HG03045 (cell line): Measurements from ENCODE around the gene CAPZA2.
"Not testable (repeated sequence)": the region's sequence is repeated elsewhere in the genome, so short reads cannot be mapped to it uniquely, and the experiment has no call there.

Experiments
- ATAC-seq: cut with Tn5 transposase; IDR thresholded peaks from one replicate; pipeline ENCODE4 v1.9.1; 2021; ENCODE audit warnings: mild to moderate bottlenecking, moderate library complexity; ENCODE audit not compliant: unreplicated experiment

CAPZA2 gene

DNA sequence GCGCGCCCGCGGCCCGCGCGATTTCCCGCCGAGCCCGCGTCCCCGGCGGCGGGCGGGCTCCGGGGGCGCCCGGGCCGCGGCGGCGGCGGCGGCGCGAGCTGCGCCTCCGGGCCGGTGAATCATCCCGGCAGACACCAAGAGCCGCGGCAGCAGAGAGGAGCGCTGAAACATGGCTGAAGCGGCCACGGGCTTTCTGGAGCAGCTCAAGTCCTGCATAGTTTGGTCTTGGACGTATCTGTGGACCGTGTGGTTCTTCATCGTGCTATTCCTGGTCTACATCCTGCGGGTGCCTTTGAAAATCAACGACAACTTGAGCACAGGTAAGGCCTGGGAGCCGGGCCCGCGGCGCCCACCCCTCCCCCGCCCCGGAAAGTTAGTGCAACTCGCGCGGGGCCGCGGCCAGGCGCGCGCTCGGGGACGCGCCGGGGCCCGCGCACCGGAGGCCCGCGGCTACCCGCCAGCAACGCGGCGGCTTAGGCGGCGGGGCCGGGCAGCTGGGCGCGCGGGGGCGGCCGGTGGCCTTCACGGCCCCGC lies 91.1 kb downstream of the CAPZA2 start, which contains the start of gene ST7:
Gene ST7, plus strand, starts transcription at position 130 of the 534 bp plus-strand sequence. Its CDS starts 40 bp downstream, at position 170.
- peak; percentile 48 for ATAC-seq

DNA sequence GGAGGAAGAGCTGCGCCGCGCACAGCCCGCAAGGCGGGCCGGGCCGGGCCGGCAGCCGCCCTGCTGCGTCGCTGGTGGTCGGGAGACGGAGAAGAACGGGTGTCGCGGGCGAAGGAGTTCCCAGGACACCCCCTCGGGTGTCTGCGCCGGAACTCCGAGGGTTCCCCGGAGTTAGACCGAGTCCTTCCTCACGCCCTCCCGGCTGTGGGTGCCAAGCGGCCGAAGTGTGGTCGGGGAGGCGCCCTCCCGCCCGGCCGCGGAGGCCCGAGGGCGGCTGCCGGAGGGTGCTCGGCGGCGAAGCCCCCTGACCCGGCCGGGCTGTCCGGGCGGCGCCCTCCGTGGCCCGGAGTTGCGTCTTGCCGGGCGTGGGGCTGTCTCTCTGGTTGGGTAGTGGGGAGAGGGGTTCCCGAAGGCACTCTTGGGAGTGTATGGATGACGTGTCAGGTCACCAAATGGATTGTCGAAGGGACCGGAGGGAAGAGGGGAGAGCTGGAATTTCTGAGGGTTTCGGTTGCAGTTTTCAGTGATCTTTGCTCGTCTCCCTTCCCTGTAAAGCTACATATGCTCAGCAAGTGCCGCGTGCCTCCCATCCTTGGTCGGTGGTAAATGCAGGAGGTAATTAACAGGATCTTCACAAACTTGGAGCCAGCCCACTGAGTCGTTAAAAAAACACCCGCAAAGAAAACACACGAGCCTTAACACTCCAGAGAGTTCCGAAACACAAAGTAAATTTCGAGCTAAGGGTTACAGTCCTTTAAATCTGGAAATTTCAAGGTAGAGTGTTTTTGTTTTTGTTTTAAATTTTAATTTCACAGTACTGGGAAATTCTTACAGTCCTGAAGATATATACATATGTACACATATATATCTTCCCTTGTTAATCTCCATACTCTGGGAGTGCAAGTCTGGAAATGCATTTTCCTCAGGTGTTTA lies 91.8 kb downstream of the CAPZA2 start:
- ATAC-seq: peak; percentile 35

DNA sequence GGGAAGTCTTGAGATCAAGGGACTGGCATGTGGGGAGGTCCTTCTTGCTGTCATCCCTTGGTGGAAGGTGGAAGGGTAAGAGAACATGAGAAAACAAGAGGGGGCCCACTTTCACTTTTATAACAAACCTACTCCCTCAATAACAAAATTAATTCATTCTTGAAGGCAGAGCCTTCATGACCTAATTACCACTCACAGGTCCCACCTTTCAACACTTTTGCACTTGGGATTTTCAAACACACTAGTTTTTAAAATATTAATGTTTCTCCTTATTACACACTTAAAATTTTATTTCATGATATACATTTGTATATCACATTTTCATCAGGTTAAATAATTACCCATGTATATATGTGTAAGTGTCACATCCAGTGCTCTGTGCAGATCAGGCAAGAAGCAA lies 93.0 kb downstream of the CAPZA2 start:
- no peak for ATAC-seq

DNA sequence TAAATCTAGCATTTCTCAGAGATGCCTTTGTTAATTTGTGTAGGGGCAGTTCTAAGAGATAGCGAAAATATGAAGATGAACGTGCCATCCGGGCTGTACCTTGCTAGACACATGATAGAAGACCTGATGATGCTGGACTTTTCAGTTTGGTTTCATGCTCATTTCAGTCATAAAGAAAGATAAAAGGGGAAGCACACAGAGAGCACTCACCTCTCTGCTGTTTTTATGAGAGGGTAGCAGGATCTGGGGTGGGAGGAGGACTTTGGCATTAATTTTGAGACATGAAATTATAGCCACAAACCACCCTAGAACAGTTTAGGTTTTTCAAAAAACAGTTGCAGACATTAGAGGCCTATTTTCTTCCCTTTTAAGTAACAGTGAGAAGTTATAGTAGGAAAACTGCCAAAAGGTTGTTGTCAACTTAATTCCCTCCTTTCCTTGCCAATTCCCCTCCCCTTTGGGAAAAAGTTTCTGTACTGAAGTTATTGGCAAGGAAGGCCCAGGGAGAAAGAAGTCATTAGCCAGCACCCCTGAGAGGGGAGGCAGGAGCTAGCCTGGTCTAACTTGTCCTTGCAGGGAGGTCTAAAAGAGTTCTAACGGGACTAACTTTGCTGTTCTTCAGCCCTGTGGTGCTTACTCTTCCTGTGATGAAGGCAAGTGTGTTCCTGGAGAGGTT lies 93.6 kb downstream of the CAPZA2 start:
- peak; percentile 66 for ATAC-seq

DNA sequence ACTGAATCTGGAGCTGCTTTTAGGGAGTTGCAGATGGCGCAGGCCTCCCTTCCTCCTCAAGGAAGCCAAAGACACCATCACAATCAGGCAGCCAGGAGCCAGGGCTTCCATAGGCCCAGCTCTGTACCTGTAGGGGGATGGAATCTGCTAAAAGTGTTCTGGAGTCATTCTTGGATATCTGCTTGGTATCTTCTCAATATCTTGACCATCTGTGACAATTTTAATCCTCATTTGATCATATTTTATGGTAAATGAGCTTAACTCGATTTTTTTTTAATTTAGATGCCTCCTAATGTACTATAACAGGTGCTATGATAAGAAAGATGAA lies 94.1 kb downstream of the CAPZA2 start:
- no peak for ATAC-seq

DNA sequence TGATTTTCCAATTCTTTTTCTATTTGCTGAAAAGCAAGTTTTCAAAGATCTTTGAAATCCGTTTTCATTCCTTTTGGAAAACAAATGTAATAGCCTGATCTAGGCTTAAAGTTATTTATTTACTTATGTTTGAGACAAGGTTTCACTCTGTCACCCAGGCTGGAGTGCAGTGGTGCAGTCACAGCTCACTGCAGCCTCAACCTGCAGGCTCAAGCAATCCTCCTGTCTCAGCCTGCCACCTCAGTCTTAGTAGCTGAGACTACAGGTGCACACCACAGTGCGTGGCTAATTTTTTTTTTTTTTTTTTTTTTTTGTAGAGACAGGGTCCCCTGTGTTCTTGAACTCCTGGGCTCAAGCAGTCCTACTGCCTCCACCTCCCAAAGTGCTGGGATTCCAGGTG lies 95.5 kb downstream of the CAPZA2 start:
- ATAC-seq: no peak

DNA sequence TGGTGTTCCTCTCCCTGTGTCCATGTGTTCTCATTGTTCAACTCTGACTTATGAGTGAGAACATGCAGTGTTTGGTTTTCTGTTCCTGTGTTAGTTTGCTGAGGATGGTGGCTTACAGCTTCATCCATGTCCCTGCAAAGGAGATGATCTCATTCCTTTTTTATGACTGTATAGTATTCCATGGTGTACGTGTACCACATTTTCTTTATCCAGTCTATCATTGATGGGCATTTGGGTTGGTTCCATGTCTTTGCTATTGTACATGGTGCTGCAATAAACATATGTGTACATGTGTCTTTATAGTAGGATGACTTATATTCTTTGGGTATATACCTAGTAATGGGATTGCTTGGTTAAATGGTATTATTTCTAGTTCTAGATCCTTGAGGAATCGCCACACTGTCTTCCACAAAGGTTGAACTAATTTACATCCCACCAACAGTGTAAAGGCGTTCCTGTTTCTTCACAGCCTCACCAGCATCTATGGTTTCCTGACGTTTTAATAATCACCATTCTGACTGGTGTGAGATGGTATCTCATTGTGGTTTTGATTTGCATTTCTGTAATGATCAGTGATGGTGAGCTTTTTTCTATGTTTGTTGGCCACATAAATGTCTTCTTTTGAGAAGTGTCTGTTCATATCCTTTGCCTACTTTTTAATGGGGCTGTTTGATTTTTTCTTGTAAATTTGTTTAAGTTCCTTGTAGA lies 99.7 kb downstream of the CAPZA2 start:
- not testable (repeated sequence) for ATAC-seq

DNA sequence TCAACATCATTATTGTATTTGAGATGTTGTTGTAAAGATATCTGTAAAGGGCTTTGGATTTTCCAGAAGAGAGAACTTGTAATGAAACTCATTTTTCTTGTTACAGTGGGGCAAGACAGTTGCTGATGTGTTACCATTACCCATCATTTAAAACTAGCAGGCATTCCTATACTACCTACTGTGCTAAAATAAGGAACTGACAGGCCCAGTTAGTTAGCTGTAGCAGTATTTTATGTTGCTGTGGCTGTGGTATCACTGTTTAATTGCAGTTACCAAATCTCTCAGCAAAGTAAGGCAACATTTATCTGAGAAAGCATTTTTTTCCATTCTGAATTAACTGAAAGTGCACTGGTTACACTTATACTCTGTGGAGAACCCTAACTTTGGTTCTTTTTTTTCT lies 100.8 kb downstream of the CAPZA2 start:
- ATAC-seq: no peak

DNA sequence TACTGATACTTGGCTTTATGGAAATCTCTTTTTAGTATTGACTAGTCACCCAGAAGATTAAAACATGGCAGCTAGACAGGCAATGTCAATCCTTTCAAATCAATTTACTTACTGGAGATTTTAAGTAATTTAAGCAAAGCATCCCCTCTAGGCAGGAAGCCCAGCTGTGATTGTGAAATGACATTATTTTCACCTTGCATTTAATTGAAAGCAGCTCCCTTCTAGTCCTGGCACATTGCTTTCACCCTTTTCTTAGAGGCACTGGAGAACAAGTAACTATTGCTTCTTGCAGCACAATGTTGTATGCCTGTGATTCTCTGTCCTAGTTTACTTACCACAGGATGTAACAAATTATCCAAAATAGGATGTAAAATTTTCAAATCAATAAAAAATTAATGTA lies 104.2 kb downstream of the CAPZA2 start:
- ATAC-seq: no peak

DNA sequence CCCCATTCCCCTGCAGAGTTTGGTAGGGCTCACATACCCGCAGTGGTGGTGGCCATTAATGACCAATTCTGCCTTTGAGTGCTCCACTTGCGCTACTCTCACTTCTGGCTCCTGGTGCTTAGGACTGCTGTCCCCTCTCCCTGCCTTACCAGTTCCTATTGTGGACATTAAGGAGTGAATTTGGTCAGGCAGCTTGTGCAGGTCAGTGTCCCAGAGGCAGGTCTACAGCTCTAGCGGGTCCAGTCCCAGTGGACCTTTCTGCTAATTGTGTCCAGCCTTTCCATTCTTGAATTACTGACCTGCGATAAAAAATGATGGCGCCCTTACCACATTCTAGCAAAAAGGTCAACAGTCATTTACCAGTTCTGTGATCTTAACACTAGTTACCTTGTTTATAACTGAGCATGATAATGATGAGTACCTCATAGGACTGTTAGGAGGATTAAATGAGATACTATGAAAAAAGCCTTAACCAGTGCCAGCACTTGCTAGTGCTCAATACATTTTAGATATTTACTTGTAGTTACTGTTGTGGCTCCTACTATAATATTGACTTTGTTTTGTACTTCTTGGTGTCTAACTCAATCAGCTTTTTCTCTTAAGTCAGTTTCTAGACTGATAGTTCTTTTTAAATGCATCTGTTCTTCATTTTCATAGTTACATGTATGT lies 105.0 kb downstream of the CAPZA2 start:
- no peak for ATAC-seq

DNA sequence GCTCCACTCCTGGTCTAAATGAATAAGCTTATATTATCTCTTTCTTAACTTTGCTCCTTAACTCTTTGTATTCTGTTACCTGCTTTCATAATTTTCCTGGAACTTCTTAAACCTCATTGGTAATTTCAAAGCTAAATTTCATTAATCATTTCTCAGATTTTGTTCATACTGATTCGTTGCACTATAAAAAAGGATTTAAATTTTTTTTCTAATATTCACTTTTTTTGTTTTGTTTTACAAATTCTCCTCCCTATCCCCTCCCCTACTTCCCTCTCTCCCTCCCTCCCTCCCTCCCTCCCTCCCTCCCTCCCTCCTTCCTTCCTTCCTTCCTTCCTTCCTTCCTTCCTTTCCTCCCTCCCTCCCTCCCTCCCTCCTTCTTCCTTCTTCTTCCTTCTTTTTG lies 105.6 kb downstream of the CAPZA2 start:
- ATAC-seq: no peak

DNA sequence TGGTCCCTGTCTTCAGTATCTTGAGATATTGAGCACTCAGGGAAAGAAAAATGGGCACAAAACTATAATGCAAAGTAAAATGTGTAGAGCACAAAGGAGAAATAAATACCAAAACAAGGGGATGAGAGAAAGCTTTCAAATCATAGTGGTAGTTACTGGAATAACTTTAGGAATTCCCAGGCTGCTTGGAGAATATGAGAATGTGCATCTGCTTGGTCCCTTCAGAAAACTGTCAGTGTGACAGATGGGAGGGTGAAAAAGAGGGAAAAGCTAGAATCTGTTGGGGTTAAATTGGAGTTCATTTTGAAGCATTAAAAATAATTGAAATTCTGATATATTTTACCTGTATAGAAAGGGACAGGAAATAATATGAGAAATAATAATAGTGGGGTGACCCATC lies 106.2 kb downstream of the CAPZA2 start:
- no peak for ATAC-seq

DNA sequence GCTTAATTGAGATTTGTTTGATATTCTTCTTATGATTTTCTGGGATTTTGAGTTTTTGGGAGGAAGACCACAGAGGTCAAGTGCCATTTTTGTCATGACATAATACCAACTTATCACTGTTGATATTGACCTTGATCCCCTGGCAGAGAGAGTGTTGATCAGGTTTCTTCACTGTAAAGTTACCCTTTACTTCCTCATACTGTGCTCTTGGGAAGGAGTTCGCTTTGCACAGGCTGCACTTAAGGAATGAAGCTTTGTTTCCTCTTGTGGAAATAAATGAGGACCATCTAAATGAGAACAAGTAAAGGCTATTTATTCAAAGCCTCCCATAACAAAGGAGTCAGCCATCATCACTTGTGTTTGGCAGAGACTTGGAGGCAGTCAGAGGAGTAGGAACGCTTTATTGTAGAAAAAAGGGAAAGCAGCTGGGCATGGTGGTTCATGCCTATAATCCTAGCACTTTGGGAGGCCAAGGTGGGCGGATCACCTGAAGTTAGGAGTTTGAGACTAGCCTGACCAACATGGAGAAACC lies 107.0 kb downstream of the CAPZA2 start:
- ATAC-seq: no peak

DNA sequence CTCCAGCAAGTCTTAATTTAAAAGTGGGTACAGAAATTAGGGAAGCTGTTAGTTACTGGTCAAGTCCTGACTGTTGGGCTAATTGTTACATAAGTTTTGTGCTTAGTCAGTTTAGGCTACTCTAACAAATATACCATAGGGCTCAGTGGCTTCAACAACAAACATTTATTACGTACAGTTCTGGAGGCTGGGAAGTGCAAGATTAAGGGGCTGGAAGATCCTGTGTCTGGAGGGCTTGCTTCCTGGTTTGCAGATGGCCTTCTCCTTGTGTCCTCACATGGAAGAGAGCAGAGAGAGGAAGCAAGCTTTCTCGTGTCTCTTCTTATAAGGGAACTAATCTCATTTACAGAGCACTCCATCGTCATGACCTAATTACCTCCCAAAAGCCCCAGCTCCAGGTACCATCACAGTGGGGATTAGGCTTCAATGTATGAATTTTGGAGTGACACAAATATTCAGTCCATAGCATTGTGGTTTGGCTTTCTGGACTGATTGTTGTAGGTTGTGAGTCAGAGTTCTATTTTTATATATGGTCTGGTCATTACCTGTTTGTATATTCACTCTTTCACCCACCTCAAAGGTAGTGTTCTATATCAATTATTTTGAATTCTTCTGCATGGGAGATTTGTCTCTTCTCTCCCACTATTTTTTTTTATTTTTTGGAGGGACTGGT lies 108.0 kb downstream of the CAPZA2 start:
- peak; percentile 66 for ATAC-seq

DNA sequence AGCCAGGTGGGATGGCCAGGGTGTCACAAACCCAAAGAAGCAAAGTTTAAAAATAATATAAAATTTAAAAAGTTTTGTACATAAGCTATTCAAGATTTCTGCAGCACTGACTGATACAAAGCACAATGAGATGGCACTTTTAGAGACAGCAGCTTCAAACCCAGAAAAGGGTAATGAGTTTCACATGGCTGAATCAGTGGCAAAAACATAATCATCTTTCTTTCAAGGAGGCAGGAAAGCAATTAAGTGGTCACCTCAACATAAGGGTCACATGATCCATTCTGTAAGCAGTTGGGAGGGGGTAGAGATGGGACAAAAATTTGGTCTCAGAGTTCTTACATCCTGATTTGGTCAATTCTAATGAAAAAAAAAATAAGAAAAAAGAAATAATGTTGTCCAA lies 108.8 kb downstream of the CAPZA2 start:
- ATAC-seq: not testable (repeated sequence)
